Measurements from ENCODE around the gene MMP15.

The MMP15 gene

DNA sequence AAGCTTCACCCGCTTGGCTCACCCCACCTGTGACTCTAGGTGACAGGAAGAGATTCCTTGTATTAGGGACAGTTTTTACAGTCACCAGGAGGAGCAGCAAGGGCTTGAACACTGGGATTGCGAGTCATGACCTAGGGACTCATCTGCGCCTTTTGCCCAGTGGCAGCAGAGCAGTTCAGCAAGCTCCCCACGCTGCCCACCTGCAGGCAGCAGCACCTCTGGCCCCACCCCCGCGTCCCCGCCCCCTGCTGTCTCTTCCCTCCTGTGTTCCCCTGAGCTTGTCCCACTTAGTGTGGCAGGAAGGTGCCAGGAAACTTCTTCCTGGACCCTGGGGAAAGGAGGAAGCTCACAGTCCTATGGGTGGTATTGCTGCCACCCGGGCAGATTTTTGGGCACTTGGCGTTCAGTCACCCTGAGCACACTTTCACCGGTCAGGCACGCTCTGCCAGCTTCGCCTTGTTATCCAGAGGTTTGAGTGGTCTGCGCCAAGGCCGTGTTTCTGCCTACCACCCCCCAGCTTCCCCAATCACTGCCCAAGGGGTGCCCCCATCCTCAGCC, 8.7 kb downstream of the MMP15 start:
- H3K79me2 ChIP-seq, result peaks cover 5% of the 10 kb centered on the region
- no peak overlapping the region for H3K9ac ChIP-seq
- TF ChIP-seq, protein P1, sequence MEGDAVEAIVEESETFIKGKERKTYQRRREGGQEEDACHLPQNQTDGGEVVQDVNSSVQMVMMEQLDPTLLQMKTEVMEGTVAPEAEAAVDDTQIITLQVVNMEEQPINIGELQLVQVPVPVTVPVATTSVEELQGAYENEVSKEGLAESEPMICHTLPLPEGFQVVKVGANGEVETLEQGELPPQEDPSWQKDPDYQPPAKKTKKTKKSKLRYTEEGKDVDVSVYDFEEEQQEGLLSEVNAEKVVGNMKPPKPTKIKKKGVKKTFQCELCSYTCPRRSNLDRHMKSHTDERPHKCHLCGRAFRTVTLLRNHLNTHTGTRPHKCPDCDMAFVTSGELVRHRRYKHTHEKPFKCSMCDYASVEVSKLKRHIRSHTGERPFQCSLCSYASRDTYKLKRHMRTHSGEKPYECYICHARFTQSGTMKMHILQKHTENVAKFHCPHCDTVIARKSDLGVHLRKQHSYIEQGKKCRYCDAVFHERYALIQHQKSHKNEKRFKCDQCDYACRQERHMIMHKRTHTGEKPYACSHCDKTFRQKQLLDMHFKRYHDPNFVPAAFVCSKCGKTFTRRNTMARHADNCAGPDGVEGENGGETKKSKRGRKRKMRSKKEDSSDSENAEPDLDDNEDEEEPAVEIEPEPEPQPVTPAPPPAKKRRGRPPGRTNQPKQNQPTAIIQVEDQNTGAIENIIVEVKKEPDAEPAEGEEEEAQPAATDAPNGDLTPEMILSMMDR (IDR thresholded peaks at IDR 0.05), result no peak
- H3K27me3 ChIP-seq (ENCODE audit: control insufficient read depth, insufficient read depth, low read length), result no peaks in the 10 kb centered on the region
- H3K4me2 ChIP-seq (ENCODE audit: low read length), result no peak overlapping the region
- no peak overlapping the region for H3K4me3 ChIP-seq (ENCODE audit: low read depth, low read length)
- H3K36me3 ChIP-seq (ENCODE audit: control insufficient read depth, insufficient read depth, low read length), result no peaks in the 10 kb centered on the region
- no peak overlapping the region for H2AFZ ChIP-seq
- H3K27ac ChIP-seq, result no peak overlapping the region
- H3K4me1 ChIP-seq, result peaks cover 10% of the 10 kb centered on the region
- H3K9me3 ChIP-seq (ENCODE audit: control insufficient read depth, low read length), result no peaks in the 10 kb centered on the region

DNA sequence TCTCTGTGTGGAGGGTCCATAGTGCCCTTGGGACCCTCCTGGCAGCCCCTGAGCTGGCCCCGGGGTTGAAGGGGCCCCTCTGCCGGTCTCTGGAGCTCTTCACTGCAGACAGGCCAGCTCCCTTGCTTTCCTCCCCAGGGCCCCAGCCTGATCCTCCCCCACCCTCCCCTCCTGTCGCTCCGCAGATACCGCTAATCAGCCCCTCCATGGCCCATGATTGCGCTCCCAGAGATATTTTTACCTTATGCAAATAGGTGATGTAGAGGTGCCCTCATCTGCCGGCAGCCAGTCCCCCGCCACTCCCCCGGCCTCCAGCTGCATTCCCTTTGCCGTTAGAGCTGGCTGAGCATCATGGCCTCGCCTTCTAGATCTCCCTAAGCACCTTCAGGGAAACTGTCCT, 9.2 kb downstream of the MMP15 start:
- no peaks in the 10 kb centered on the region for H3K9me3 ChIP-seq (ENCODE audit: control insufficient read depth, low read length)
- H3K27me3 ChIP-seq (ENCODE audit: control insufficient read depth, insufficient read depth, low read length), result no peaks in the 10 kb centered on the region
- H3K27ac ChIP-seq, result no peak overlapping the region
- TF ChIP-seq, protein P1 (IDR thresholded peaks at IDR 0.05), result no peak
- H3K4me3 ChIP-seq (ENCODE audit: low read depth, low read length), result no peak overlapping the region
- peaks cover 5% of the 10 kb centered on the region for H3K79me2 ChIP-seq
- H3K9ac ChIP-seq, result no peak overlapping the region
- H3K4me2 ChIP-seq (ENCODE audit: low read length), result no peak overlapping the region
- peaks cover 10% of the 10 kb centered on the region for H3K4me1 ChIP-seq
- H3K36me3 ChIP-seq (ENCODE audit: control insufficient read depth, insufficient read depth, low read length), result no peaks in the 10 kb centered on the region
- no peak overlapping the region for H2AFZ ChIP-seq

DNA sequence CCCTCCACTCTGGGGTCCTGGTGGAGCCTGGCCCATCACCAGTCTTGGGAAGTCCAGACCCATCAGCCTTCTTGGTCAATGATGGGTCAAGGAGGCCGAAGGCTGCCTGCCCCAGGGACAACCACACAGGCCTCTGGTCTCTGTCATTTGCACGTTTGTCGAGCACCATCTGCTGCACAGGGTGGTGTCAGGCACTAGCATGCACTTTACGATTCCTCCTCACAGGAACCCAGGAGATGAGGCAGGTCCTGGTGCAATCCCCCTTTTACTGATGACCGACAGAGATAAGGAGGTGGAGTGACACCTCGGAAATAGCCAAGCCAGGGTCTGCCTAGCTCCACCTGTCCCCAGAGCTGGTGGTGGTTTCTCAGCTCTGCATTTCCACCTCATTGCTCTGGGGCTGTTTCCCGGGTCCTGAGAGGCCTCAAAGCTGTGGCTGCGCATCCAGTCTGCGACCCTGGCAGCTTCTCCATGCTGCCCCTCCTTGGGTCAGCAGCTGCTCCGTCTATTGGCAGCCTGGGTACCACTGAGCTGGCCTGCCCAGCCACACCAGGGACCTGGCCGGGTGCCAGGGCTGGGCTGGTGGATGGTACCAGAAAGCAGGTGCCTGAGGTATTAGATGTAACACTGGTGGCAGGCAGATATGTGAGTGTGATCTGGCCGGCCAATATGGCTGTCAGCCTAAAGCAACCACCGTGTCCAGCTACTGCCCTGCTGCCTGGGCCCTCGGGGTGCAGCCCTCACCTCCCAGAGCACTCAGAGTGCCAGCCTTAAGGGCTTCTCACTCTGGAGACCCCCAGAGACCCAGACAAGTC, 10.0 kb downstream of the MMP15 start:
- no peaks in the 10 kb centered on the region for H3K27me3 ChIP-seq (ENCODE audit: control insufficient read depth, insufficient read depth, low read length)
- H3K79me2 ChIP-seq, result peaks cover 5% of the 10 kb centered on the region
- no peak overlapping the region for H2AFZ ChIP-seq
- no peak overlapping the region for H3K4me2 ChIP-seq (ENCODE audit: low read length)
- no peak overlapping the region for H3K4me3 ChIP-seq (ENCODE audit: low read depth, low read length)
- H3K9me3 ChIP-seq (ENCODE audit: control insufficient read depth, low read length), result no peaks in the 10 kb centered on the region
- no peaks in the 10 kb centered on the region for H3K36me3 ChIP-seq (ENCODE audit: control insufficient read depth, insufficient read depth, low read length)
- no peak overlapping the region for H3K27ac ChIP-seq
- no peak overlapping the region for H3K9ac ChIP-seq
- TF ChIP-seq, protein P1 (IDR thresholded peaks at IDR 0.05), result no peak
- H3K4me1 ChIP-seq, result peaks cover 10% of the 10 kb centered on the region

DNA sequence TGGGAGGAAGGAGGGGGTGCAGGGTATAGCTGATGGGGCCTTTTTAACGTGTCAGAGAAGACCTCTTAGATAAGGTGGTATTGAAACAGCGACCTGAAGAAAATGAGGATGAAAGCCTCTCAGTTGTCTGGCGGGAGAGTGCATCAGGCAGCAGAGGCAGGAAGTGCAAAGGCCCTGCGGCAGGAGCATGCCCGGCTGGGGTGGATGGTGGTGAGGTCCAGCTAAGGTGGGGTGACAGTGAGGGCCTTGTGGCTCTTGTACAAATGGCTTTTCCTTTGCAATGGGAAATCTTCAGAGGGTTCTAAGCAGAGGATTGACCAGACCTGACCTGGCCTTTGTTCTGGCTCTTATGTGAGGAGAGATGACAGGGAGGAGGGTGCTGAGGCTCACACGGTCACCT, 11.4 kb downstream of the MMP15 start:
- Histone ChIP-seq H3K27me3 (ENCODE audit: control insufficient read depth, insufficient read depth, low read length) (no peaks in the 10 kb centered on the region), H2AFZ (no peak overlapping the region), H3K36me3 (ENCODE audit: control insufficient read depth, insufficient read depth, low read length) (no peaks in the 10 kb centered on the region)

More for the DNA sequence above, 11.4 kb downstream of the MMP15 start:
- TF ChIP-seq, protein P1 (IDR thresholded peaks at IDR 0.05), result no peak
- Histone ChIP-seq H3K4me1 (peaks cover 10% of the 10 kb centered on the region), H3K79me2 (peaks cover 5% of the 10 kb centered on the region), H3K9me3 (ENCODE audit: control insufficient read depth, low read length) (no peaks in the 10 kb centered on the region), H3K27ac (no peak overlapping the region), H3K4me2 (ENCODE audit: low read length) (no peak overlapping the region), H3K9ac (no peak overlapping the region), H3K4me3 (ENCODE audit: low read depth, low read length) (no peak overlapping the region)

Data from parathyroid adenoma (tissue), 2 donors.